Hypothalamus (tissue), 51 donors: ENCODE data around the gene NUP58.

ENCODE experiments used
- DNase-seq, 51 donors: peaks; one replicate each; lab custom pipeline; 2025; lab: John Stamatoyannopoulos, UW

Gene NUP58

GRCh38 chr13:25301347-25302113 lies at the start of gene NUP58:
Gene NUP58 (plus strand): TSS chr13:25301625. CDS start chr13:25301774, 149 bp downstream.
- DNase-seq: peak; percentile 60 to 97 (median 92)

- no peak for DNase-seq
These were observed 49.2 kb upstream of the NUP58 start for GRCh38 chr13:25252225-25252624.

GRCh38 chr13:25252752-25253151 lies 48.7 kb upstream of the NUP58 start:
- no peak for DNase-seq

- DNase-seq: no peak
These were observed 47.7 kb upstream of the NUP58 start for GRCh38 chr13:25253702-25254101.

- no peak for DNase-seq
These were observed 39.2 kb upstream of the NUP58 start for GRCh38 chr13:25262261-25262660.

- DNase-seq: no peak
These were observed 34.7 kb upstream of the NUP58 start for GRCh38 chr13:25266706-25267105.

- no peak for DNase-seq
These were observed 33.7 kb upstream of the NUP58 start for GRCh38 chr13:25267715-25268114.

GRCh38 chr13:25268561-25268960 lies 32.9 kb upstream of the NUP58 start:
- DNase-seq: no peak

- no peak for DNase-seq
These were observed 24.7 kb upstream of the NUP58 start for GRCh38 chr13:25276748-25277147.

- no peak for DNase-seq
These were observed 21.0 kb upstream of the NUP58 start for GRCh38 chr13:25280396-25280795.

- DNase-seq: no peak
These were observed 20.1 kb upstream of the NUP58 start for GRCh38 chr13:25281193-25281934.

- DNase-seq: no peak
These were observed 19.5 kb upstream of the NUP58 start for GRCh38 chr13:25281935-25282332.

- DNase-seq: peak in 16 of 51 donors; percentile 4 to 37 (median 20)
These were observed 15.0 kb upstream of the NUP58 start for GRCh38 chr13:25286308-25286968.

GRCh38 chr13:25286969-25287961 lies 14.2 kb upstream of the NUP58 start, which contains the start of gene MTMR6:
Gene MTMR6 (minus strand): TSS chr13:25287488. CDS start chr13:25287247, 241 bp downstream.
- DNase-seq: peak; percentile 47 to 97 (median 87)

- DNase-seq: no peak
These were observed 12.5 kb upstream of the NUP58 start for GRCh38 chr13:25288966-25289365.

- DNase-seq: no peak
These were observed 9.7 kb upstream of the NUP58 start for GRCh38 chr13:25291691-25292090.

- DNase-seq: no peak
These were observed 9.1 kb upstream of the NUP58 start for GRCh38 chr13:25292301-25292700.

GRCh38 chr13:25295228-25295627 lies 6.2 kb upstream of the NUP58 start:
- DNase-seq: no peak

- no peak for DNase-seq
These were observed 5.7 kb upstream of the NUP58 start for GRCh38 chr13:25295701-25296100.

- DNase-seq: peak in 36 of 51 donors; percentile 5 to 69 (median 44)
These were observed 521 bp upstream of the NUP58 start for GRCh38 chr13:25300861-25301346.
